ENCODE results near the gene FAR2. TPM values are rescaled to one million over a fixed set of nuclear protein-coding genes. Genes with fewer than 3 reads are reported as not detected.
"Not testable (repeated sequence)": the region's sequence is repeated elsewhere in the genome, so short reads cannot be mapped to it uniquely, and the experiment has no call there.

FAR2 gene
- total RNA-seq, 3 donors from 2014 or later = 39.7 to 93.0 (median 72.2) TPM

- H3K4me1 ChIP-seq (ENCODE audit: low read depth) = peaks cover 63% of the 10 kb centered on the region
Observed at GRCh38 chr12:29167445-29167844, 18.4 kb downstream of the FAR2 start.

GRCh38 chr12:29167988-29168387, 18.9 kb downstream of the FAR2 start:
- H3K4me3 ChIP-seq = no peak overlapping the region
- no peaks in the 10 kb centered on the region for H3K36me3 ChIP-seq (ENCODE audit: low read depth)
- intact Hi-C loops (cut with DNase I, micrococcal nuclease) = loop anchor here in 1 of 2 donors (2.0 kb wide), 1 partner anchor 41 kb away; no protein-coding TSS in a partner anchor
- ATAC-seq (peak; percentile 84), DNase-seq (peak in 1 of 3 donors; percentile 74)
- no peak for TF ChIP-seq CTCF (IDR thresholded peaks at IDR 0.05)
- no peaks in the 10 kb centered on the region for H3K9me3 ChIP-seq
- H3K4me1 ChIP-seq (ENCODE audit: low read depth) = peaks cover 63% of the 10 kb centered on the region

More at GRCh38 chr12:29167445-29167844, 18.4 kb downstream of the FAR2 start:
- peak; percentile 46 for ATAC-seq
- no peak for TF ChIP-seq CTCF (IDR thresholded peaks at IDR 0.05)
- intact Hi-C loops (cut with DNase I, micrococcal nuclease) = loop anchor here in 1 of 2 donors (2.0 kb wide), 1 partner anchor 41 kb away; no protein-coding TSS in a partner anchor
- H3K9me3 ChIP-seq = no peaks in the 10 kb centered on the region
- no peak for DNase-seq
- no peak overlapping the region for H3K4me3 ChIP-seq
- no peaks in the 10 kb centered on the region for H3K36me3 ChIP-seq (ENCODE audit: low read depth)

- H3K36me3 ChIP-seq (ENCODE audit: low read depth); H3K4me3 ChIP-seq; ATAC-seq; intact Hi-C loops (cut with DNase I, micrococcal nuclease); H3K9me3 ChIP-seq; DNase-seq: not testable (repeated sequence)
- H3K4me1 ChIP-seq (ENCODE audit: low read depth) = peaks cover 44% of the 10 kb centered on the region
Observed at GRCh38 chr12:29169978-29170377, 20.9 kb downstream of the FAR2 start.

GRCh38 chr12:29170478-29171084, 21.5 kb downstream of the FAR2 start:
- H3K36me3 ChIP-seq (ENCODE audit: low read depth); H3K4me3 ChIP-seq; ATAC-seq; intact Hi-C loops (cut with DNase I, micrococcal nuclease); H3K9me3 ChIP-seq; DNase-seq: not testable (repeated sequence)
- H3K4me1 ChIP-seq (ENCODE audit: low read depth) = peaks cover 38% of the 10 kb centered on the region

GRCh38 chr12:29171421-29172258, 22.6 kb downstream of the FAR2 start:
- no peaks in the 10 kb centered on the region for H3K36me3 ChIP-seq (ENCODE audit: low read depth)
- no peak for TF ChIP-seq CTCF (IDR thresholded peaks at IDR 0.05)
- no peak overlapping the region for H3K4me3 ChIP-seq
- no peaks in the 10 kb centered on the region for H3K9me3 ChIP-seq
- DNase-seq (no peak), ATAC-seq (no peak)
- intact Hi-C loops (cut with DNase I, micrococcal nuclease) = no loop called here
- peaks cover 29% of the 10 kb centered on the region for H3K4me1 ChIP-seq (ENCODE audit: low read depth)

- Histone ChIP-seq H3K4me3 (no peak overlapping the region), H3K36me3 (ENCODE audit: low read depth) (no peaks in the 10 kb centered on the region), H3K4me1 (ENCODE audit: low read depth) (no peaks in the 10 kb centered on the region), H3K9me3 (no peaks in the 10 kb centered on the region)
- no peak for ATAC-seq
- intact Hi-C loops (cut with DNase I, micrococcal nuclease) = no loop called here
- no peak for DNase-seq
- TF ChIP-seq CTCF (IDR thresholded peaks at IDR 0.05) = no peak
Observed at GRCh38 chr12:29176941-29177340, 27.9 kb downstream of the FAR2 start.

- H3K9me3 ChIP-seq; H3K4me3 ChIP-seq; intact Hi-C loops (cut with DNase I, micrococcal nuclease); ATAC-seq; H3K4me1 ChIP-seq (ENCODE audit: low read depth); DNase-seq; H3K36me3 ChIP-seq (ENCODE audit: low read depth): not testable (repeated sequence)
Observed at GRCh38 chr12:29182247-29182646, 33.2 kb downstream of the FAR2 start.
